G401 (cell line): ENCODE data around the gene PSMB10. TPM values are rescaled to one million over a fixed set of nuclear protein-coding genes. Genes with fewer than 3 reads are reported as not detected.
A peak's percentile ranks its signal among the peaks of the same experiment; 100 is the strongest.
"Not testable (repeated sequence)": the region's sequence is repeated elsewhere in the genome, so short reads cannot be mapped to it uniquely, and the experiment has no call there.

Experiments
- DNase-seq: peaks from one replicate; pipeline ENCODE4 v3.0.0-alpha.2; 2015; ENCODE audit warnings: low spot score
- in situ Hi-C: cut with HindIII; loops from 2 replicates; pipeline ENCODE4 v1.10.0; 2016; ENCODE audit warnings: low sequenced_read_pairs, mixed read lengths
- total RNA-seq: library from RNA; depleted of rRNA; stranded (reverse); fragments of >200 nt; shearing (Covaris generic); gene quantifications from 2 replicates; pipeline ENCODE4 v1.2.3, GENCODE V29; 2014; rRNA removed

The PSMB10 gene
- 17.1 and 26.2 TPM in 2 replicates for total RNA-seq

- peak; percentile 40 for DNase-seq
- in situ Hi-C loops = no loop called here
These were observed at the start of gene PSMB10 for GRCh38 chr16:67936124-67936879. Gene PSMB10 (minus strand): TSS chr16:67936850. CDS start chr16:67936749, 101 bp downstream.

GRCh38 chr16:67982011-67982696 is 45.5 kb upstream of the PSMB10 start:
- in situ Hi-C loops = no loop called here
- DNase-seq = no peak

- in situ Hi-C loops = no loop called here
- DNase-seq = no peak
These were observed 43.5 kb upstream of the PSMB10 start, which contains the start of gene DPEP3 for GRCh38 chr16:67979955-67980678. Gene DPEP3 (minus strand): TSS chr16:67980499. CDS start chr16:67980380, 119 bp downstream.

- DNase-seq = no peak
- in situ Hi-C loops = no loop called here
These were observed 41.0 kb upstream of the PSMB10 start for GRCh38 chr16:67977469-67978227.

- in situ Hi-C loops = no loop called here
- no peak for DNase-seq
These were observed 40.4 kb upstream of the PSMB10 start for GRCh38 chr16:67977005-67977404.

GRCh38 chr16:67976205-67976604 is 39.6 kb upstream of the PSMB10 start:
- in situ Hi-C loops = no loop called here

GRCh38 chr16:67975321-67976105 is 38.9 kb upstream of the PSMB10 start:
- in situ Hi-C loops = no loop called here

More at GRCh38 chr16:67976205-67976604, 39.6 kb upstream of the PSMB10 start:
- DNase-seq = no peak

GRCh38 chr16:67972285-67972684 is 35.6 kb upstream of the PSMB10 start:
- in situ Hi-C loops, DNase-seq: not testable (repeated sequence)

More at GRCh38 chr16:67975321-67976105, 38.9 kb upstream of the PSMB10 start:
- no peak for DNase-seq

- in situ Hi-C loops = no loop called here
- no peak for DNase-seq
These were observed 34.5 kb upstream of the PSMB10 start for GRCh38 chr16:67971111-67971510.

GRCh38 chr16:67969254-67970039 is 32.8 kb upstream of the PSMB10 start:
- DNase-seq = no peak
- in situ Hi-C loops = no loop called here

GRCh38 chr16:67968400-67969253 is 32.0 kb upstream of the PSMB10 start, which contains the start of gene SLC12A4:
Gene SLC12A4 (minus strand): TSS chr16:67968637. CDS start chr16:67968553, 84 bp downstream.
- DNase-seq = peak; percentile 28
- in situ Hi-C loops = no loop called here

- in situ Hi-C loops = no loop called here
These were observed 31.3 kb upstream of the PSMB10 start for GRCh38 chr16:67967958-67968399.

GRCh38 chr16:67967183-67967957 is 30.7 kb upstream of the PSMB10 start:
- in situ Hi-C loops = no loop called here
- no peak for DNase-seq

More at GRCh38 chr16:67967958-67968399, 31.3 kb upstream of the PSMB10 start:
- DNase-seq = no peak

GRCh38 chr16:67966549-67967182 is 30.0 kb upstream of the PSMB10 start:
- in situ Hi-C loops = no loop called here
- DNase-seq = no peak
